Esophagus squamous epithelium (tissue), 5 donors: ENCODE measurements around the gene FBXO4. TPM values are rescaled to one million over a fixed set of nuclear protein-coding genes. Genes with fewer than 3 reads are reported as not detected.
A peak's percentile ranks its signal among the peaks of the same experiment; 100 is the strongest.

ENCODE experiments used
- DNase-seq: peaks from one replicate; lab custom pipeline; 2025; lab: John Stamatoyannopoulos, UW
- H3K27ac ChIP-seq, 4 donors: fragments of 200-600 bp; sonication (generic); one replicate each; pipeline ENCODE4 v1.5.1; 2016 to 2019; ENCODE audit warnings: mild to moderate bottlenecking in 1 of 4
- H3K27me3 ChIP-seq, 4 donors: fragments of 200-600 bp; sonication (generic); 1 replicate in 3 of 4; 2 replicates in 1 of 4; pipeline versions ENCODE4 v1.5.1 to v1.6.0; 2017 to 2021; ENCODE audit warnings: antibody characterized with exemption in 1 of 4
- H3K36me3 ChIP-seq, 3 donors: fragments of 200-600 bp; sonication (generic); one replicate each; pipeline ENCODE4 v1.5.1; 2016 to 2019
- H3K4me1 ChIP-seq, 3 donors: fragments of 200-600 bp; sonication (generic); one replicate each; pipeline ENCODE4 v1.5.1; 2017 to 2019
- H3K4me3 ChIP-seq, 4 donors: fragments of 200-600 bp; sonication (generic); 1 replicate in 3 of 4; 2 replicates in 1 of 4; pipeline ENCODE4 v1.5.1; 2016 to 2019; ENCODE audit warnings: mild to moderate bottlenecking in 2 of 4, moderate library complexity in 1 of 4
- H3K9me3 ChIP-seq, 3 donors: fragments of 200-600 bp; sonication (generic); one replicate each; pipeline ENCODE4 v1.5.1; 2016 to 2019
- CTCF ChIP-seq, 6 experiments: fragments of 450-650 bp in 4 of 6; fragments of 200-600 bp in 2 of 6; sonication (generic) in 2 of 6; IDR thresholded peaks; one replicate each; pipeline ENCODE4 v1.5.1; 2016 to 2019; ENCODE audit warnings: antibody characterized with exemption in 6 of 6, mild to moderate bottlenecking in 4 of 6, moderate library complexity in 4 of 6
- POLR2A ChIP-seq, 4 donors: fragments of 450-650 bp; IDR thresholded peaks; one replicate each; pipeline ENCODE4 v1.6.1; 2017; ENCODE audit warnings: antibody characterized with exemption in 4 of 4, mild to moderate bottlenecking in 4 of 4, moderate library complexity in 3 of 4
- WGBS, 2 donors: methylation state at CpG; one replicate each; pipeline ENCODE4 v1.1.5; 2018; 5-methylcytosine and 5-hydroxymethylcytosine counted together
- intact Hi-C: fragments of 100-400 bp; cut with DNase I; formaldehyde crosslinking; loops from one replicate; pipeline ENCODE4 v1.15.0; 2022
- total RNA-seq, 4 donors: library from RNA; depleted of rRNA; stranded (reverse); fragments of >200 nt; gene quantifications; one replicate each; pipeline ENCODE4 v1.1.0, GENCODE V29; 2016
- donor health status: DM: yes; HTN: yes; CAD: no.

FBXO4 gene
- total RNA-seq, 4 donors from 2014 or later, result 2.4 to 10.9 (median 7.4) TPM

GRCh38 chr5:41891066-41891707, 33.9 kb upstream of the FBXO4 start:
- Histone ChIP-seq H3K4me3 (no peak overlapping the region), H3K27ac (no peak overlapping the region), H3K4me1 (no peaks in the 10 kb centered on the region), H3K36me3 (no peaks in the 10 kb centered on the region), H3K27me3 (peaks cover 0 to 40% (median 0%) of the 10 kb centered on the region in 4 donors), H3K9me3 (no peaks in the 10 kb centered on the region)
- intact Hi-C loops, result no loop called here
- DNase-seq, result no peak
- TF ChIP-seq CTCF (IDR thresholded peaks at IDR 0.05) (no peak), POLR2A (IDR thresholded peaks at IDR 0.05) (no peak)
- 63 to 77% methylated on average over 2 of the region's 2 CpGs for WGBS, 2 donors

- no peak overlapping the region for H3K27ac ChIP-seq
- no peaks in the 10 kb centered on the region for H3K9me3 ChIP-seq
- no peaks in the 10 kb centered on the region for H3K4me1 ChIP-seq
- no peak for DNase-seq
- no peak for TF ChIP-seq POLR2A (IDR thresholded peaks at IDR 0.05)
- TF ChIP-seq CTCF (IDR thresholded peaks at IDR 0.05), result no peak
- H3K36me3 ChIP-seq, result no peaks in the 10 kb centered on the region
- intact Hi-C loops, result no loop called here
- peaks cover 0 to 49% (median 0%) of the 10 kb centered on the region in 4 donors for H3K27me3 ChIP-seq
- H3K4me3 ChIP-seq, result no peak overlapping the region
Measured at GRCh38 chr5:41892031-41892430, 33.0 kb upstream of the FBXO4 start.

GRCh38 chr5:41893074-41893851, 31.8 kb upstream of the FBXO4 start:
- 77 to 80% methylated on average over 3 of the region's 3 CpGs for WGBS, 2 donors
- no peaks in the 10 kb centered on the region for H3K4me1 ChIP-seq
- H3K9me3 ChIP-seq, result no peaks in the 10 kb centered on the region
- no peak overlapping the region for H3K27ac ChIP-seq
- H3K27me3 ChIP-seq, result peaks cover 0 to 50% (median 0%) of the 10 kb centered on the region in 4 donors
- intact Hi-C loops, result no loop called here
- no peak overlapping the region for H3K4me3 ChIP-seq
- no peak for DNase-seq
- H3K36me3 ChIP-seq, result no peaks in the 10 kb centered on the region
- TF ChIP-seq POLR2A (IDR thresholded peaks at IDR 0.05), result no peak
- no peak for TF ChIP-seq CTCF (IDR thresholded peaks at IDR 0.05)

- H3K4me1 ChIP-seq, result no peaks in the 10 kb centered on the region
- intact Hi-C loops, result no loop called here
- 10 to 13% methylated on average over 2 of the region's 2 CpGs for WGBS, 2 donors
- no peak for DNase-seq
- no peaks in the 10 kb centered on the region for H3K9me3 ChIP-seq
- no peak overlapping the region for H3K4me3 ChIP-seq
- TF ChIP-seq POLR2A (IDR thresholded peaks at IDR 0.05), result no peak
- no peak for TF ChIP-seq CTCF (IDR thresholded peaks at IDR 0.05)
- no peak overlapping the region for H3K27ac ChIP-seq
- H3K27me3 ChIP-seq, result peaks cover 0 to 53% (median 0%) of the 10 kb centered on the region in 4 donors
- H3K36me3 ChIP-seq, result no peaks in the 10 kb centered on the region
Measured at GRCh38 chr5:41896230-41896629, 28.9 kb upstream of the FBXO4 start.

- no peak for DNase-seq
- Histone ChIP-seq H3K27ac (peak overlapping the region; percentile 94 to 97 (median 96)), H3K4me3 (peak overlapping the region; percentile 79 to 97 (median 88)), H3K9me3 (no peaks in the 10 kb centered on the region), H3K36me3 (peaks cover 0 to 10% (median 7%) of the 10 kb centered on the region in 3 donors), H3K4me1 (peaks cover 0 to 32% (median 12%) of the 10 kb centered on the region in 3 donors), H3K27me3 (peaks cover 0 to 9% (median 0%) of the 10 kb centered on the region in 4 donors)
- intact Hi-C loops, result no loop called here
- TF ChIP-seq CTCF (IDR thresholded peaks at IDR 0.05) (no peak), POLR2A (IDR thresholded peaks at IDR 0.05) (no peak)
- WGBS, 2 donors, result 40 to 43% methylated on average over 8 of the region's 8 CpGs
Measured at GRCh38 chr5:41903382-41903891, 21.6 kb upstream of the FBXO4 start.
